Left lung (tissue), 10 donors: ENCODE data around the gene TMEM82. TPM values are rescaled to one million over a fixed set of nuclear protein-coding genes. Genes with fewer than 3 reads are reported as not detected.
A peak's percentile ranks its signal among the peaks of the same experiment; 100 is the strongest.

Experiments
- ATAC-seq: fragments of 200-7000 bp; cut with Tn5 transposase; one replicate; pipeline ENCODE4 v1.9.1; 2020; ENCODE audit warnings: moderate library complexity
- DNase-seq, 4 donors: peaks; one replicate each; pipeline ENCODE4 v3.0.0-alpha.2; 2013 to 2020
- H3K27ac ChIP-seq, 2 donors: fragments of 200-600 bp; sonication (generic) in 1 of 2; one replicate each; pipeline versions ENCODE4 v1.5.0 to v1.8.0; 2020 to 2021
- H3K27me3 ChIP-seq, 2 donors: fragments of 200-600 bp; sonication (generic) in 1 of 2; one replicate each; pipeline versions ENCODE4 v1.5.0 to v1.8.0; 2020 to 2021
- H3K36me3 ChIP-seq, 2 donors: fragments of 200-600 bp; sonication (generic) in 1 of 2; one replicate each; pipeline versions ENCODE4 v1.5.0 to v1.8.0; 2020 to 2021
- H3K4me1 ChIP-seq, 2 donors: fragments of 200-600 bp; one replicate each; pipeline ENCODE4 v1.8.0; 2021
- H3K4me3 ChIP-seq, 2 donors: fragments of 200-600 bp; sonication (generic) in 1 of 2; one replicate each; pipeline versions ENCODE4 v1.5.0 to v1.8.0; 2020 to 2021; ENCODE audit warnings: mild to moderate bottlenecking in 1 of 2
- H3K9me3 ChIP-seq, 2 donors: fragments of 200-600 bp; sonication (generic) in 1 of 2; one replicate each; pipeline versions ENCODE4 v1.5.0 to v1.8.0; 2020 to 2021
- intact Hi-C, 2 donors: fragments of 100-400 bp; cut with DNase I; formaldehyde crosslinking; loops; one replicate each; pipeline versions ENCODE4 v1.11.2 to v1.14.2; 2022
- polyA plus RNA-seq, 6 donors: library from polyadenylated mRNA; unstranded; fragments of 120-200 nt; gene quantifications; one replicate each; pipeline ENCODE4 v1.2.1, GENCODE V29; 2013; ENCODE audit not compliant: insufficient read length in 6 of 6
- total RNA-seq, 2 donors: library from RNA; stranded (reverse); fragmentation: NEBNext Ultra II Directional; extraction: Animal tissue kit (Norgen Biotek cat#: 25700); gene quantifications; one replicate each; pipeline ENCODE4 v1.2.1, GENCODE V29; 2021
- TF ChIP-seq, protein P1 (sequence below), 2 donors: fragments of 200-600 bp; sonication (generic) in 1 of 2; IDR thresholded peaks; one replicate each; pipeline versions ENCODE4 v1.5.0 to v1.8.0; 2021; ENCODE audit warnings: antibody characterized with exemption in 2 of 2
- donor health status: DM: no; HTN: yes; CAD: no.
- donor health status: DM: no; HTN: no; CAD: no.

Gene TMEM82
- total and polyA plus RNA-seq, 8 donors, result 0.14 to 0.15 TPM; not detected in 6

DNA sequence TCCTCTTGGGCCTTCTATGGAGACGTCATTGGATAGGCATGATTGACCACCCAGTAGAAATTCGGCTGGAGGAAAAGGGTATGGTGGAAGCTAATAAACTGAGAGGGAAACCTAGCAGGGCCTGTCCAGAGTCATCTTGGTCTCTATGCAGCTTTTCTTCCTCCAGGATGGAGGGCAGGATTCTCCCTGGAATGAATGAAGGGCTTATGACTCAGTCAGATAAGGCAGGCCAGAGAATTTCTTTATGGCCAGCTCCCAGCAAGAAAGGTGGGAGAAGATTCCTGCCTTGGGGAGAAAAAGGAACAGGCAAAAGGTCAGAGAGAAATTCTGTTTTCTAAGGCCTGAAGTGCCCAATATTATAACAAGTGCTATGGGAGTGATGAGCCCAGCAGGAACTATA is 33.4 kb downstream of the TMEM82 start:
- DNase-seq (no peak), ATAC-seq (no peak)
- Histone ChIP-seq H3K27ac (no peak overlapping the region), H3K4me3 (no peak overlapping the region), H3K4me1 (no peaks in the 10 kb centered on the region), H3K9me3 (no peaks in the 10 kb centered on the region), H3K27me3 (no peaks in the 10 kb centered on the region), H3K36me3 (peaks cover 0 to 11% of the 10 kb centered on the region in 2 donors)
- TF ChIP-seq, protein P1, sequence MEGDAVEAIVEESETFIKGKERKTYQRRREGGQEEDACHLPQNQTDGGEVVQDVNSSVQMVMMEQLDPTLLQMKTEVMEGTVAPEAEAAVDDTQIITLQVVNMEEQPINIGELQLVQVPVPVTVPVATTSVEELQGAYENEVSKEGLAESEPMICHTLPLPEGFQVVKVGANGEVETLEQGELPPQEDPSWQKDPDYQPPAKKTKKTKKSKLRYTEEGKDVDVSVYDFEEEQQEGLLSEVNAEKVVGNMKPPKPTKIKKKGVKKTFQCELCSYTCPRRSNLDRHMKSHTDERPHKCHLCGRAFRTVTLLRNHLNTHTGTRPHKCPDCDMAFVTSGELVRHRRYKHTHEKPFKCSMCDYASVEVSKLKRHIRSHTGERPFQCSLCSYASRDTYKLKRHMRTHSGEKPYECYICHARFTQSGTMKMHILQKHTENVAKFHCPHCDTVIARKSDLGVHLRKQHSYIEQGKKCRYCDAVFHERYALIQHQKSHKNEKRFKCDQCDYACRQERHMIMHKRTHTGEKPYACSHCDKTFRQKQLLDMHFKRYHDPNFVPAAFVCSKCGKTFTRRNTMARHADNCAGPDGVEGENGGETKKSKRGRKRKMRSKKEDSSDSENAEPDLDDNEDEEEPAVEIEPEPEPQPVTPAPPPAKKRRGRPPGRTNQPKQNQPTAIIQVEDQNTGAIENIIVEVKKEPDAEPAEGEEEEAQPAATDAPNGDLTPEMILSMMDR (IDR thresholded peaks at IDR 0.05), result no peak
- intact Hi-C loops, result no loop called here

DNA sequence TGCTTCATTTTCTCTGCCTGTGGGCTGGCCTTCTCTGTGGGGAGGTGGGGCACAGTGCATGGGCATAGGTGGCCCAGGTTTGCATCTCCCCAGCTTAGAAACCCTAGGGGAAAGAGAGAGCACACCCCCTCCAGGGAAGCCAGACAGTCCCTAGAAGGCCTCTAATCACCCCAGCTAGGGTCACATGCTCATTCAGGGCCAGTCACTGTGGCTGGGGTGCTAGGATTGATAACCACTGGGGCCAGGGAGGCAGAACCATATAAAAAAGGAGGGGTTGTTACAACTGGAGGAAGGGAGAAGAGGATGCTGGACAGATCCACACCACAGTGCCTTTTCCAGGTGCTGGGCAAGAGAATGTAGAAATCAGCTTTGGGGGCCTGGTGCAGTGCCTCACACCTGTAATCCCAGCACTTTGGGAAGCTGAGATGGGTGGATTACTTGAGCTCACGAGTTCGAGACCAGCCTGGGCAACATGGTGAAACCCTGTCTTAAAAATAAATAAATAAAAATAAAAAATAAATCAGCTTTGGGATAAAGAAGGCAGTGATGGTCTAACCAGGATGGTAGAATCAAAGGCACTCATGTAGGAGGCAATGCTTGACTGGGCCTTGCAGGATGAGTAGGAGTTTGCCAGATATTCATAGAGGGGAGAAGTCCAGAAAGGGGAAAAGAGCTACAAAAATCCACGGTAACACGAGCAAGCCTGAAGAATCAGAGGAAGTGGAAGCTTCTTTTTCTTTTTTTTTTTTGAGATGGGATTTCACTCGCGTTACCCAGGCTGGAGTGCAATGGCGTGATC is 35.8 kb downstream of the TMEM82 start:
- intact Hi-C loops, result no loop called here
- no peaks in the 10 kb centered on the region for H3K4me1 ChIP-seq
- H3K27me3 ChIP-seq, result no peaks in the 10 kb centered on the region
- no peaks in the 10 kb centered on the region for H3K9me3 ChIP-seq
- TF ChIP-seq, protein P1 (IDR thresholded peaks at IDR 0.05), result no peak
- no peak overlapping the region for H3K27ac ChIP-seq
- DNase-seq, result no peak
- H3K36me3 ChIP-seq, result no peaks in the 10 kb centered on the region
- no peak for ATAC-seq
- H3K4me3 ChIP-seq, result no peak overlapping the region

DNA sequence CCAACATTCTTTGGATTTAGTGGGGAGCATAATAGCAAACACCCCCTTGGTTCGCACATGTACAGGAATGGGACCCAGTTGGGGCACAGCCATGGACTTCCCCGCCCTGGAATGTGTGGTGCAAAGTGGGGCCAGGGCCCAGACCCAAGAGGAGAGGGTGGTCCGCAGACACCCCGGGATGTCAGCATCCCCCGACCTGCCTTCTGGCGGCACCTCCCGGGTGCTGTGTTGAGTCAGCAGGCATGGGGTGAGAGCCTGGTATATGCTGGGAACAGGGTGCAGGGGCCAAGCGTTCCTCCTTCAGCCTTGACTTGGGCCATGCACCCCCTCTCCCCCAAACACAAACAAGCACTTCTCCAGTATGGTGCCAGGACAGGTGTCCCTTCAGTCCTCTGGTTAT is 43.4 kb downstream of the TMEM82 start:
- Histone ChIP-seq H3K4me3 (no peak overlapping the region), H3K4me1 (peaks cover 0 to 4% of the 10 kb centered on the region in 2 donors), H3K27ac (no peak overlapping the region), H3K27me3 (no peaks in the 10 kb centered on the region), H3K9me3 (no peaks in the 10 kb centered on the region), H3K36me3 (no peaks in the 10 kb centered on the region)
- DNase-seq (no peak), ATAC-seq (no peak)
- intact Hi-C loops, result no loop called here
- TF ChIP-seq, protein P1 (IDR thresholded peaks at IDR 0.05), result no peak

DNA sequence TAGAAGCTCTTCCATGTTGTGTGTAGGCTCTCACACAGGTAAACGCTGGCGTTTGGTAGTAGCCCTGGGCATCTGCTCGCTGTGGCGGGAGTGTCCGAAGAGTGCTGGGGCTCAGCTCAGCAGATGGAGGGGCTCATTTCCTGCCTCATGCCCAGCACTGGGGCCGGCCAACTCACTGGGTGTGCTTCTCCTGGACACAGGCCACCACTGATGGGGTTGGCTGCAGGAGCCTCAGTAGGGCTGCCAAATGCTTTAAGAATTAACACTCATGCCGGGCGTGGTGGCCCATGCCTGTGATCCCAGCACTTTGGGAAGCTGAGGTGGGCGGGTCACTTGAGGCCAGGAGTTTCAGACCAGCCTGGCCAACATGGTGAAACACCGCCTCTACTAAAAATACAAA is 44.3 kb downstream of the TMEM82 start:
- Histone ChIP-seq H3K27ac (no peak overlapping the region), H3K9me3 (no peaks in the 10 kb centered on the region), H3K27me3 (no peaks in the 10 kb centered on the region), H3K4me3 (no peak overlapping the region), H3K4me1 (peaks cover 0 to 4% of the 10 kb centered on the region in 2 donors), H3K36me3 (no peaks in the 10 kb centered on the region)
- DNase-seq (peak in 1 of 4 donors; percentile 21), ATAC-seq (peak; percentile 38)
- intact Hi-C loops, result no loop called here
- TF ChIP-seq, protein P1 (IDR thresholded peaks at IDR 0.05), result no peak

DNA sequence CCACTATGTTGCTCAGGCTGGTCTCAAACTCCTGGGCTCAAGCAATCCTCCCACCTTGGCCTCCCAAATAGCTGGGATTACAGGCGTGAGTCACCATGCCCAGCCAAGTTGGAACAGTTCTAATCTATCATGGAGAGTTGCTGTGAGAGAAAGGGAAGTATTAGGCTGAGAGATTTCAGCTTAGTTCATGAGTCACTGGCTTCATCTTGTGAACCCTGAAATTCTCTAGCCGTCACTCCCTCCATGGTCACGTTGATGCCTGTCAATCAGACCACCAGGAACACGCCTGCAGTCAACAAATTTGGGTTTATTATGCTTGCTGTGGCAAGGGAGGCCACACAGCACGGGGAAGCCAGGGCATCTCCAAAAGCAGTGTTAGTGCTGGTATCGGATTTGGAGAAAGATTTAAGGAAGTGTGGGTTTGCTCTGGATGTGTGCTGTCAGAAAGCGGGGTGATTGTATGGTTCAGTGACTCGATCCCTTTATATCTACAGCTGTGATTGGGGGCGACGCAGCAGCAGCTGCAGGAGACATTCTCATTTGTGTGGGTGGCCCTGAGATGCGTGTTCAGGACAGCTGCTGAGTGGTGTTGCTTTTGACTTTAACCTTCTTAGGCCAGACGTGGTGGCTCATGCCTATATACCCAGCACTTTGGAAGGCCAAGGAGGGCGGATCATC is 46.5 kb downstream of the TMEM82 start:
- TF ChIP-seq, protein P1 (IDR thresholded peaks at IDR 0.05), result no peak
- ATAC-seq, result peak; percentile 26
- no peak overlapping the region for H3K4me3 ChIP-seq
- no peaks in the 10 kb centered on the region for H3K36me3 ChIP-seq
- peaks cover 0 to 13% of the 10 kb centered on the region in 2 donors for H3K4me1 ChIP-seq
- peak overlapping the region in 1 of 2 donors; percentile 48 for H3K27ac ChIP-seq
- DNase-seq, result no peak
- H3K27me3 ChIP-seq, result no peaks in the 10 kb centered on the region
- intact Hi-C loops, result no loop called here
- H3K9me3 ChIP-seq, result no peaks in the 10 kb centered on the region
